T-helper 1 cell treated with Interleukin-12 subunit alpha and Interleukin-12 subunit beta and Interleukin-4 antibody, amounts not matched to agents 30 μg/mL and 1 μg/mL, for 36 hours (primary cell): ENCODE results near the gene STAT3.

Source experiments
- H3K27ac Mint-ChIP-seq: one replicate; pipeline ENCODE4 v1.8.0; 2021; ENCODE audit warnings: mild to moderate bottlenecking, mixed read lengths
- H3K27me3 Mint-ChIP-seq: one replicate; pipeline ENCODE4 v1.8.0; 2021; ENCODE audit warnings: low read depth, mixed read lengths
- H3K36me3 Mint-ChIP-seq: one replicate; pipeline ENCODE4 v1.8.0; 2021; ENCODE audit warnings: low read depth, mixed read lengths
- H3K4me1 Mint-ChIP-seq: one replicate; pipeline ENCODE4 v1.8.0; 2021; ENCODE audit warnings: low read depth, mixed read lengths
- H3K4me3 Mint-ChIP-seq: one replicate; pipeline ENCODE4 v1.8.0; 2021; ENCODE audit warnings: mild to moderate bottlenecking, moderate library complexity, mixed read lengths
- H3K9me3 Mint-ChIP-seq: one replicate; pipeline ENCODE4 v1.8.0; 2021; ENCODE audit warnings: mixed read lengths

Gene STAT3

DNA sequence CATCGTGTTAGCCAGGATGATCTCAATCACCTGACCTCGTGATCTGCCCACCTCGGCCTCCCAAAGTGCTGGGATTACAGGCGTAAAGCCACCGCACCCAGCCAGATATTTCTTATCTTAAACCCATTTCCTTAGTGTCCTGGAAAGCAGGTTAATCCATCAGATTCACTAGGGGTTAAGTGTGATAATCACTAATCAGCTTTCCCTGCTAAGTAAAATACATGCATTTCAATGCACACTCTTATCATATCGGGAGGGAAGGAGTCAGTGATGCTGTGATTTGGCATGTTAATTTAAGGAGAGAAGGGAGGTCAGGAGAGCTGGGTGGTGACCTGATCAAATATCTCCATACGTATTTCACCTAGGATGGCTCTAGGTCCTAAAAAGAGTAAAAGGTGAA lies 29.1 kb downstream of the STAT3 start:
- Mint-ChIP-seq H3K27me3 (no peaks in the 10 kb centered on the region), H3K9me3 (no peaks in the 10 kb centered on the region), H3K27ac (peak overlapping the region; percentile 4), H3K4me3 (no peak overlapping the region), H3K4me1 (peaks cover 51% of the 10 kb centered on the region), H3K36me3 (peaks cover 31% of the 10 kb centered on the region)

DNA sequence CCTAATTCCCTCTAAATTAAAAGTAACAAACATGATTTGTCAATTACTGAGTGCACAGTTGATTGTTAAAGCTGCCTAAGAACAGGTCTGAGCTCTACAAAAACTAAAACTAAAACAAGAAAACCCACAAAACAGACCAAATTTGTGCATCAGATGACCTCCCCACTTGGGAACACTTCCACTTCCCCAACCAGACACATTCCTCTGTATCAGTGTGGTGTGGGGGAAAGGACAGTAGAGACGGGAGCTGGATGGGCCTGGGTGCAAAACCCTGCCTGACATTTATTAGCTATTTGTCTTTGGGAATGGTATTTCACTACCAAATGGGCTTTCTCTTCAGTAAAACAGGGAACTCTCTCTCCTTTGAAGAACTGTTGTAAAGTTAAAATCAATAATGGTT lies 29.8 kb downstream of the STAT3 start:
- H3K4me1 Mint-ChIP-seq, result peaks cover 46% of the 10 kb centered on the region
- no peaks in the 10 kb centered on the region for H3K27me3 Mint-ChIP-seq
- no peak overlapping the region for H3K4me3 Mint-ChIP-seq
- peak overlapping the region; percentile 49 for H3K27ac Mint-ChIP-seq
- H3K9me3 Mint-ChIP-seq, result no peaks in the 10 kb centered on the region
- peaks cover 24% of the 10 kb centered on the region for H3K36me3 Mint-ChIP-seq

DNA sequence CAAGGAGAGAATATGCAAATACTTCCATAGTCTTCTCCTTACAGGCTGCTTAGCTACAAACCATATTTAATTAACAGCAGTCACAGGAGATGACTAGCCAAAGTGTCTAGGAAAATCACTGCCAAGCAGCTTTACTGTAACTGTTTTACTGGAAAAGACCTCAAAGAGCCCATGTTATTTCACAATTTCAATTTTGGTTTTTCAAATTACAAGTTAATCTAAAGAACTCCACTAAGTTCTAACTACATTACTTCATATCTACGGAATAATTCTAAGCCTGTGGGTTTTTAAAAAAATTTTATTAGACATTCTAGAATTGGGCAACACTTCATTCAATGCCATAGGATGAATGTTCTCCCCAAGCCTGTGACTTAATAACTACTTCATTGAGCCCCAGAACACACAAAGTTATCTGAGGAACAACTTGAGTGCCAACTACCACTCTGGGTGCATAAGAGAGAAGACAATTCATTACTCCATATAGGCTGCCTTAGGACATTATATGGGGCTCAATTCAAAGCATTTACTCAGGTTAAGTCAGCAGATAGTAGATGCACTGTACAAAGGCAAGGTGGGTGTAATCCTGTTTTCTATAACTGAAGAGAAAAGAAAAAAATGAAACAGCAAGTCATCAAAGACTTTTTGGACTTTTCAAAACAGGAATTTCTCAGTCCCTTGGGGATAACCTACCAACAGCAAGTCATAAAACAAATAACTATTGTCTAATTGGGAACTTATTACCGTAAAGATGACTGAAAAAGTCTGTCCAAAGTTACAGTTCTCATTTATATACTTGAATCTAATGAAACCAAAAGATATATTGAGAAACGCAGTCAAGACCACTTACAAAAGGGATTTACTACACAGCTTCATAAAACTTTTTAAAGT lies 33.0 kb downstream of the STAT3 start:
- Mint-ChIP-seq H3K36me3 (peaks cover 12% of the 10 kb centered on the region), H3K27ac (peak overlapping the region; percentile 62), H3K9me3 (no peaks in the 10 kb centered on the region), H3K27me3 (no peaks in the 10 kb centered on the region), H3K4me3 (no peak overlapping the region), H3K4me1 (peaks cover 29% of the 10 kb centered on the region)

DNA sequence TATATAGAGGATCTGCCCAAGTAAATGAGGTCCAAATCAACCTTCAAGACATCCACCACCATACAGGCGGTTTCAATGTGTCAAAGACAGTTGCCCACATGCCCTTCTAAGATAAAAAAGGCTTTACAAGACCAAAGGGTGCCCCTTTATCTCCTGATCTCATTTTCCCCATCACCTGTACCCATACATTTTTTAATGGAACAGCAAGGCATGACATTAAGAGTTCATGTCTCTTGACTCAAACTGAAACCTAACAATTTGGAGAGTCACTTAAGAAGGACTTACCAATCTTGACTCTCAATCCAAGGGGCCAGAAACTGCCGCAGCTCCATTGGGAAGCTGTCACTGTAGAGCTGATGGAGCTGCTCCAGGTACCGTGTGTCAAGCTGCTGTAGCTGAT lies 40.1 kb downstream of the STAT3 start:
- Mint-ChIP-seq H3K27ac (peak overlapping the region; percentile 58), H3K4me3 (no peak overlapping the region), H3K9me3 (no peaks in the 10 kb centered on the region), H3K27me3 (no peaks in the 10 kb centered on the region), H3K36me3 (peaks cover 45% of the 10 kb centered on the region), H3K4me1 (peaks cover 41% of the 10 kb centered on the region)

DNA sequence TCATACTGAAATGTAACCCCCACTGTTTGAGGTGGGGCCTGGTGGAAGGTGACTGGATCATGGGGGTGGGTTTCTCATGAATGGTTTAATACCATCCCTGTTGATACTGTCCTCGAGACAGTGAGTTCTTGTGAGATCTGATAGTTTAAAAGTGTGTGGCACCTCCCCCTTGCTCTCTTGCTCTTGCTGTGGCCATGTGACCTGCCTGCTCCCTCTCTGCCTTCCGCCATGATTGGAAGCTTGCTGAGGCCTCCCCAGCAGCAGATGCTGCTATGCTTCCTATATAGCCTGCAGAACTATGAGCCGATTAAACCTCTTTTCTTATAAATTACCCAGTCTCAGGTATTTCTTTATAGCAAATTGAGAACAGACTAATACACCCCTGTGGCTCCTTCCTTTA lies 40.6 kb downstream of the STAT3 start:
- Mint-ChIP-seq H3K27ac (peak overlapping the region; percentile 58), H3K4me3 (no peak overlapping the region), H3K9me3 (no peaks in the 10 kb centered on the region), H3K36me3 (peaks cover 50% of the 10 kb centered on the region), H3K27me3 (no peaks in the 10 kb centered on the region), H3K4me1 (peaks cover 45% of the 10 kb centered on the region)

DNA sequence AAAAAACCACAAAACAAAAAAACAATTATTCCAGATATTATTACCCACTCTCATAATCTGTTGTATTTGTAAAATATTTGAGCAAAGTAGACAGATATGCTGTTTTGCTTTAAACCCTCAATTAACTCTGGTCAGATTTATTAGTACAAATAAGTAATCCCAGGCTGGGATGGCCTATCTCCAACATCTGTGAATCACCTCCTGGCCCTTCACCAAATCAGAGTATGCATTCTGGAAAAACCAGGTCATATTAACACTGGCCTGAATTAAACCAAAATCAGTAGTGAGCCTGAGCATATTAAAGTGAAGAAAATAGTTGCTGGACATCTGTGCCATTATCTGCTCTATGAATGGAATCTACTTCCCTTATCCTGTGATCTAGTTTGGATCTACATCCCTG lies 41.0 kb downstream of the STAT3 start:
- Mint-ChIP-seq H3K9me3 (no peaks in the 10 kb centered on the region), H3K4me1 (peaks cover 45% of the 10 kb centered on the region), H3K27ac (peak overlapping the region; percentile 58), H3K4me3 (no peak overlapping the region), H3K36me3 (peaks cover 53% of the 10 kb centered on the region), H3K27me3 (no peaks in the 10 kb centered on the region)

DNA sequence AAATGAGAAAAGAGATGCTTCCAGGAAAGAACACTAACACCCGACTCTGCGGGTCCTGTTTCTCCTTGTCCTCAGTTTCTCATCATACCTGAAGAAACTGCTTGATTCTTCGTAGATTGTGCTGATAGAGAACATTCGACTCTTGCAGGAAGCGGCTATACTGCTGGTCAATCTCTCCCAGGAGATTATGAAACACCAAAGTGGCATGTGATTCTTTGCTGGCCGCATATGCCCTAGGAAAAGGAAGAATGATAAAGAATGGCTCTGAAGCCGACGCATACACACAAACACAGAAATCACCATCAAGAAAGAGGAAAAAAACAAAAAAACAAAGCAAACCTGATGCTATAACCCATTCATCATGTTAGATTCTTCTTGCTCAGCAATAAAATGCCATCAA lies 41.8 kb downstream of the STAT3 start:
- no peak overlapping the region for H3K27ac Mint-ChIP-seq
- peaks cover 48% of the 10 kb centered on the region for H3K4me1 Mint-ChIP-seq
- no peak overlapping the region for H3K4me3 Mint-ChIP-seq
- H3K36me3 Mint-ChIP-seq, result peaks cover 54% of the 10 kb centered on the region
- H3K9me3 Mint-ChIP-seq, result no peaks in the 10 kb centered on the region
- no peaks in the 10 kb centered on the region for H3K27me3 Mint-ChIP-seq

DNA sequence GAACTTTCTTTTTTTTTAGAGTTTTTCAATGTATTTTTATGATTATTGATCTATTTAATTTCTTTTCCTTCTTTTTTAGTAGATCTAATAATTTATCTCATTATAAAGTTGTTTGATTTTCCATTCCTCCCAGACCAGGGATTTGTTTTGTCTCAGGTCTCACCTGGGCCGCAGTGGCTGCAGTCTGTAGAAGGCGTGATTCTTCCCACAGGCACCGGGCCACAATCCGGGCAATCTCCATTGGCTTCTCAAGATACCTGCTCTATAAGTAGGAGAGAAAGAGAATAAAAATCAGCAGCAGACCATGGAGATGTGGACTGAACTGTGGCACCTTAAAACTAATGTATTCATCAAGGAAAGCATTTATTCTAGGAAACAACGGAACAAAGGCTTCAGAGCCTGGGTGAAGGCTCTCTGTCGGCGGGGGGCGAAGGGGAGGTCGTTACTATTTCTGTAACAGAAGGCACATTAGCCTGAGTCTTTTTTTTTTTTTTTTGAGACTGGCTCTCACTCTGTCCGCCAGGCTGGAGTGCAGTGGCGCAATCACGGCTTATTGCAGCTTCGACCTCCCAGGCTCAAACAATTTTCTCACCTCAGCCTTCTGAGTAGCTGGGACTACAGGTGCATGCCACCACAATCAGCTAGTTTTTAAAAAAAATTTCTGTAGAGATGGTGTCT lies 42.7 kb downstream of the STAT3 start:
- Mint-ChIP-seq H3K36me3 (peaks cover 63% of the 10 kb centered on the region), H3K27me3 (no peaks in the 10 kb centered on the region), H3K9me3 (no peaks in the 10 kb centered on the region), H3K4me3 (no peak overlapping the region), H3K27ac (no peak overlapping the region), H3K4me1 (peaks cover 57% of the 10 kb centered on the region)

DNA sequence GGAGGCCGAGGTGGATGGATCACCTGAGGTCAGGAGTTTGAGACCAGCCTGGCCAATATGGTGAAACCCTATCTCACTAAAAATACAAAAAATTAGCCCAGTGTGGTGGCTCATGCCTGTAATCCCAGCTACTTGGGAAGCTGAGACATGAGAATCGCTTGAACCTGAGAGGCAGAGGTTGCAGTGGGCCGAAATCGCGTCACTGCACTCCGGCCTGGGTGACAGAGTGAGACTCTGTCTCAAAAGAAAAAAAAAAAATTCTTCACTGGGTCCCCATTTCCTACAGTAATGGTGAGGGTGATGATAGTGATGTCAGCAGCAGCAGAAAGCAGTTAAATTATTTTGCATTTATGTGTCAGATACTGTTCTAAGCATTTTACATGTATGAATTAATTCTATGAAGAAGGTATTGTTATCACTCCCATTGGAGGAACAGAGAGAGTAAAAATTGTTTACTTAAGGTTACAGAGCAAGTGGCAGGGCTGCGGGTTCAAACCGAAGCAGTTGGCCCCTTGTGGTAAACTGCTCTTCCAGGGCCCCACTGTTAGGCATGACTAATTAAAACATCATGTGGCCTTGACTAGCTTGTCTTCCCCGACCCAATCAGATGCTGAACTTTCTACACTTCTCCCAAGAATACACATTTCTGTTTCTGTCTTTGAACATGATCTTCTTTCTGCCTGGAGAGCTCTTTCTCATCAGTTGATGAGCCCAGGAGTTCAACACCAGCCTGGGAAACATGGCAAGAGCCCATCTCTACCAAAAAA lies 45.8 kb downstream of the STAT3 start:
- Mint-ChIP-seq H3K27me3 (no peaks in the 10 kb centered on the region), H3K9me3 (no peaks in the 10 kb centered on the region), H3K27ac (peak overlapping the region; percentile 90), H3K4me1 (peaks cover 57% of the 10 kb centered on the region), H3K4me3 (peak overlapping the region; percentile 33), H3K36me3 (peaks cover 70% of the 10 kb centered on the region)

DNA sequence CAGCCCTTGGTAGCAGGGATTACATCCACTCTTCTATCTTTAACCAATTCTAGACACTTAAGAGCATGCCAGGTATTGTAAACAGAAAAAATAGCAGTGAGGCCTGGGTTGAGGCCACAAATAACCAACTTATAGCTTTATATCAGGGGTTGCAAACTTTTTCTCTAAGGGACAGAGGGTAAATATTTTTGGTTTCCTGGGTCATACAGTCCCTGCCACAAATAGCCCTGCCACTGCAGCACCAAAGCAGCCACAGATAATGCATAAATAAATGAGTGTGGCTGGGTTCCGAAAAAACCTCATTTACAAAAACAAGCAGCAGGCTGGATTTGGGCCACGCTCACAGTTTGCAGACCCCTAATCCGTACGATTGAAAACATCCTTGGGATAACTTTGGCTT lies 46.7 kb downstream of the STAT3 start:
- Mint-ChIP-seq H3K27ac (peak overlapping the region; percentile 91), H3K36me3 (peaks cover 70% of the 10 kb centered on the region), H3K9me3 (no peaks in the 10 kb centered on the region), H3K4me1 (peaks cover 58% of the 10 kb centered on the region), H3K27me3 (no peaks in the 10 kb centered on the region), H3K4me3 (peak overlapping the region; percentile 73)

DNA sequence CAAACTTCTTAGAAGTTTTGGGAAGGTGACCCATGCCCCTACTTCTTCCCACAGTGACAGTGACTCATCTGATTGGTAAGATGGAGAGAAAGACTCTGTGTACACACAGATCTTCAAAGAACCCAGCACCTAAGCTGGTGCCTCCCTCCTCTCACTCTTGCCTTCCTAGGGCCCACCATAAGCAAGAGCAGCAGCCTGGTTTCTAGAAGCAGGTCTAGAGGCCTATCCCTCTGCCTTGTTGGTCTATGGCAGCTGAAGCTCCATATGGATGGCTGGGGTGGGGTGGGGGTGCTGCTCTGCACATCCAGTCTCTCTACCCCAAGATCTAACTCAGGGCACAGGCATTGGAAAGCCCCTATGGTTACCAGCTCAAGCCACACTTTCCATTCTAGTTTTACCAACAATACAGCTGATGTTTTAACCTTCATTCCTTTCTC lies 47.5 kb downstream of the STAT3 start:
- peaks cover 59% of the 10 kb centered on the region for H3K4me1 Mint-ChIP-seq

DNA sequence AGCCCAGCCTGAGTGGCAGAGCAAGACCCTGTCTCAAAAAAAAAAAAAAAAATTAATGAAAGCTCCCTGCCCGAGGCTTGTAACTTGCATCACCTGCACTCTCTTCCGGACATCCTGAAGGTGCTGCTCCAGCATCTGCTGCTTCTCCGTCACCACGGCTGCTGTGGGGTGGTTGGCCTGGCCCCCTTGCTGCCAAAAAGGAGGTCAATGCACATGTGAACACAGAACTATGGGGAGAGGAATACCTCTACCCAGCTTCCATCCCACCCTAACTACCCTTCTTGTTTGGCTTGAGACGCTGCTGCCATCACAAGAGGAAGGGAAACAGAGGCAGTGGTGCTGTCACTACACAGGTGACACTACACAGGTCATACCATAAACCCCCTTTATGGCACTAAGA lies 49.0 kb downstream of the STAT3 start:
- H3K9me3 Mint-ChIP-seq, result no peaks in the 10 kb centered on the region
- H3K36me3 Mint-ChIP-seq, result peaks cover 67% of the 10 kb centered on the region
- peak overlapping the region; percentile 63 for H3K4me3 Mint-ChIP-seq
- H3K27me3 Mint-ChIP-seq, result no peaks in the 10 kb centered on the region
- peaks cover 67% of the 10 kb centered on the region for H3K4me1 Mint-ChIP-seq
- H3K27ac Mint-ChIP-seq, result peak overlapping the region; percentile 86

More for the DNA sequence above, 47.5 kb downstream of the STAT3 start:
- Mint-ChIP-seq H3K27ac (peak overlapping the region; percentile 91), H3K9me3 (no peaks in the 10 kb centered on the region), H3K36me3 (peaks cover 67% of the 10 kb centered on the region), H3K27me3 (no peaks in the 10 kb centered on the region), H3K4me3 (peak overlapping the region; percentile 73)

DNA sequence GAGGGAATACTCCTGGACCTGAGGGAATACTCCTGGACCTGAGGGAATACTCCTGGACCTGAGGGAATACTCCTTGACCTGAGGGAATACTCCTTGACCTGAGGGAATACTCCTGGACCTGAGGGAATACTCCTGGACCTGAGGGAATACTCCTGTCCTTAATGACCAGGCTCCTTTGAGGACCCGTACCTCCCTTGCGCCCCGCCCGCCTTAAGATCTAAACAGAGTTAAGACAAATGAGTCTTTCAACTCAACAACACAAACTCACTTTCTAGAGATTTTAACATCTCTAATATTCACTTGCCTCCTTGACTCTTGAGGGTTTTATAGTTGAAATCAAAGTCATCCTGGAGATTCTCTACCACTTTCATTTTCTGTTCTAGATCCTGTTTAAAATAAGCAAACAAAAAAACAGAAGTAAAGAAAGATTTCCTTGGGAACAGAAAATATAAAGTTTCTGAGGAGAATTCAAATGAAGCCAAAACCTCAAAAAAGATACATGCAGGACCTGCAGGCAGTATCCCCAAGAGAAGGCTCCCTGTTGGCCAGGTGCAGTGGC lies 49.7 kb downstream of the STAT3 start:
- H3K4me1 Mint-ChIP-seq, result peaks cover 67% of the 10 kb centered on the region
- H3K36me3 Mint-ChIP-seq, result peaks cover 66% of the 10 kb centered on the region
- H3K27me3 Mint-ChIP-seq, result no peaks in the 10 kb centered on the region
- H3K27ac Mint-ChIP-seq, result peak overlapping the region; percentile 91
- peak overlapping the region; percentile 77 for H3K4me3 Mint-ChIP-seq
- no peaks in the 10 kb centered on the region for H3K9me3 Mint-ChIP-seq

DNA sequence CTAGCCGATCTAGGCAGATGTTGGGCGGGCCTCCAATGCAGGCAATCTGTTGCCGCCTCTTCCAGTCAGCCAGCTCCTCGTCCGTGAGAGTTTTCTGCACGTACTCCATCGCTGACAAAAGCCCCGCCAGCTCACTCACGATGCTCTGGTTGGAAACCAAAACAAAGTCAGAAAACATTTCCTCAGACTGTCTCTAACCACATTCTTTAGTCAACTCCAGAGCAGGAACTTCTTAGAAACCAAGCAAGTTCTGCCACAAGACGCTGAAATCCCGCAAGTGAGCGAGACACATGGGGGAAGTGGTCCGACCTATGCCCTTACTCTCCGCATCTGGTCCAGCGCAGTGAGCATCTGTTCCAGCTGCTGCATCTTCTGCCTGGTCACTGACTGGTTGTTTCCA lies 50.8 kb downstream of the STAT3 start:
- H3K9me3 Mint-ChIP-seq, result no peaks in the 10 kb centered on the region
- H3K36me3 Mint-ChIP-seq, result peaks cover 66% of the 10 kb centered on the region
- H3K4me3 Mint-ChIP-seq, result peak overlapping the region; percentile 68
- H3K27ac Mint-ChIP-seq, result peak overlapping the region; percentile 88
- H3K27me3 Mint-ChIP-seq, result no peaks in the 10 kb centered on the region
- H3K4me1 Mint-ChIP-seq, result peaks cover 65% of the 10 kb centered on the region
